A673 (cell line): ENCODE results near the gene FSTL4. TPM values are rescaled to one million over a fixed set of nuclear protein-coding genes. Genes with fewer than 3 reads are reported as not detected.

Experiments used
- BruUV-seq: library from RNA; stranded (reverse); fragments of 400-500 nt; replicated peaks from 2 replicates; lab custom pipeline; 2021; lab: Mats Ljungman, UMichigan
- CTCF ChIA-PET: fragments of 300-600 bp; sonication (Branson Sonifier 250); formaldehyde crosslinking; loops from one replicate; lab custom pipeline; 2022; ENCODE audit warnings: antibody characterized with exemption; lab: Charles Lee
- POLR2A ChIA-PET: fragments of 300-600 bp; sonication (Branson Sonifier 250); formaldehyde crosslinking; loops from one replicate; lab custom pipeline; 2022; ENCODE audit warnings: antibody characterized with exemption; ENCODE audit not compliant: low non-redundant PET; lab: Charles Lee
- DNase-seq: peaks from one replicate; pipeline ENCODE4 v3.0.0-alpha.2; 2015; ENCODE audit warnings: low spot score
- H3K27ac ChIP-seq: fragments of 200-600 bp; sonication (generic); 2 replicates; pipeline ENCODE4 v1.5.1; 2016; ENCODE audit warnings: mixed run types, low read depth, mild to moderate bottlenecking, mixed read lengths, antibody characterized with exemption, low read length; ENCODE audit not compliant: poor library complexity, severe bottlenecking
- H3K27me3 ChIP-seq: fragments of 200-600 bp; sonication (generic); replicated peaks from 2 replicates; pipeline ENCODE4 v1.6.1; 2017; ENCODE audit warnings: mixed run types, low read depth, mild to moderate bottlenecking, mixed read lengths, antibody characterized with exemption, low read length; ENCODE audit not compliant: insufficient read depth, poor library complexity
- H3K36me3 ChIP-seq: fragments of 200-600 bp; sonication (generic); 2 replicates; pipeline ENCODE4 v1.6.1; 2016; ENCODE audit warnings: mixed run types, mild to moderate bottlenecking, mixed read lengths, antibody characterized with exemption, low read length; ENCODE audit not compliant: insufficient read depth, poor library complexity, severe bottlenecking
- H3K4me1 ChIP-seq: fragments of 200-600 bp; sonication (generic); 2 replicates; pipeline ENCODE4 v1.6.1; 2017; ENCODE audit warnings: mixed run types, mild to moderate bottlenecking, mixed read lengths, antibody characterized with exemption, low read length; ENCODE audit not compliant: insufficient read depth, poor library complexity, severe bottlenecking
- H3K4me3 ChIP-seq: fragments of 200-600 bp; sonication (generic); 2 replicates; pipeline ENCODE4 v1.5.1; 2016; ENCODE audit warnings: low read depth, mixed run types, mild to moderate bottlenecking, mixed read lengths, low read length; ENCODE audit not compliant: poor library complexity, severe bottlenecking
- H3K9me3 ChIP-seq: fragments of 200-600 bp; sonication (generic); 2 replicates; pipeline ENCODE4 v1.6.1; 2016; ENCODE audit warnings: mixed run types, low read depth, mild to moderate bottlenecking, mixed read lengths, antibody characterized with exemption, low read length; ENCODE audit not compliant: poor library complexity, severe bottlenecking
- CTCF ChIP-seq: fragments of 300-800, 200-600 bp; sonication (generic); conservative IDR thresholded peaks from 2 replicates; pipeline ENCODE4 v1.5.1; 2017; ENCODE audit warnings: low read depth, mild to moderate bottlenecking, antibody characterized with exemption, low read length, moderate library complexity, mixed read lengths
- EZH2 ChIP-seq: fragments of 200-600 bp; sonication (generic); IDR thresholded peaks from 2 replicates; pipeline ENCODE4 v1.6.1; 2017; ENCODE audit warnings: borderline replicate concordance, low read depth, mild to moderate bottlenecking, mixed read lengths, antibody characterized with exemption, low read length; ENCODE audit not compliant: poor library complexity, severe bottlenecking
- intact Hi-C: fragments of 100-400 bp; cut with micrococcal nuclease; formaldehyde crosslinking; loops from one replicate; pipeline ENCODE4 v1.10.0; 2022; ENCODE audit not compliant: unreplicated experiment
- total RNA-seq: library from RNA; stranded (reverse); gene quantifications from 2 replicates; pipeline ENCODE4 v1.2.3, GENCODE V29; 2021

FSTL4 gene
- total RNA-seq, 1 experiment from 2014 or later: 0.86 TPM

DNA sequence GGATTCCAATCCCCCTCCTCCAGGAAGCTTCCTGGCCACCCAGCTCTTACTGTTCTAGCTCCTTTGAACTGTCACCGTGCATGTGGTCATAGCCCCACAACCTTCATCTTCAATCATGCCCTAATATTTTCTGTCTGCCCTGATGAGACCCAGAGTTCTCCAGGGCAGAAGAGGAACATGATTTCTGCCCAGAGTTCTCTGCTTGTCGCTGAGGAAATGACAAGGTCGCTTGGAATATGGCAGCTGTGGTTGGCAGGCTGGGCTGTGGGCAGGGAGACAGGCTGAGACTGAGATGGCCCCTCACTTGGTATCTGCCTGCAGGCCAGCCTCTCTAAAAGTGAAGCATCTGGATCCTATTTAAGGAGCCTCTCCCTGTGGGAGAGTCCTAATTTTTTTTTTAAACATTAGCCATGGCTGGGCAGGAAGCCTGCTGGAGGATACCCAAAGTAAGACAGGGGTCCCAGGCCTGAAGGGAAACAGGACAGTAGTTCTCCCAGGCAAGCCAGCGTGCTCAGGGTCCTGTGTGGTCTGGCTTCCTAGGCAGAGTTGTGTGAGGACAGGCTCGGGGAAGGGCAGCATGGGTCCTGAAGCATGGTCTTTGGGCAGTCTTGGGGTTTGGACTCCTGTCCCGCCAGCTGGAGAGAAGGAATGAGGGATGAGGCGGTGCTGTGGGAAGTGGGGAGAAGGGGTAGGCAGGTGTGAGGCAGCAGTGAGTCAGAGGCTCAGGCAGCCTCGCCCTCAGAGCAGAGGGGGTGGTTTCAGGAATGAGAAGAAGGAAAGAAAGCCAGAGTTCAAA is 242.1 kb downstream of the FSTL4 start:
- BruUV-seq: no TSS peak
- Histone ChIP-seq H3K4me1 (no peaks in the 10 kb centered on the region), H3K27me3 (no peaks in the 10 kb centered on the region), H3K27ac (no peak overlapping the region), H3K4me3 (no peak overlapping the region), H3K36me3 (no peaks in the 10 kb centered on the region), H3K9me3 (no peaks in the 10 kb centered on the region)
- POLR2A ChIA-PET: no interaction called here
- intact Hi-C loops: no loop called here
- CTCF ChIA-PET: no interaction called here
- no peak for DNase-seq
- TF ChIP-seq CTCF (no peak), EZH2 (no peak)

DNA sequence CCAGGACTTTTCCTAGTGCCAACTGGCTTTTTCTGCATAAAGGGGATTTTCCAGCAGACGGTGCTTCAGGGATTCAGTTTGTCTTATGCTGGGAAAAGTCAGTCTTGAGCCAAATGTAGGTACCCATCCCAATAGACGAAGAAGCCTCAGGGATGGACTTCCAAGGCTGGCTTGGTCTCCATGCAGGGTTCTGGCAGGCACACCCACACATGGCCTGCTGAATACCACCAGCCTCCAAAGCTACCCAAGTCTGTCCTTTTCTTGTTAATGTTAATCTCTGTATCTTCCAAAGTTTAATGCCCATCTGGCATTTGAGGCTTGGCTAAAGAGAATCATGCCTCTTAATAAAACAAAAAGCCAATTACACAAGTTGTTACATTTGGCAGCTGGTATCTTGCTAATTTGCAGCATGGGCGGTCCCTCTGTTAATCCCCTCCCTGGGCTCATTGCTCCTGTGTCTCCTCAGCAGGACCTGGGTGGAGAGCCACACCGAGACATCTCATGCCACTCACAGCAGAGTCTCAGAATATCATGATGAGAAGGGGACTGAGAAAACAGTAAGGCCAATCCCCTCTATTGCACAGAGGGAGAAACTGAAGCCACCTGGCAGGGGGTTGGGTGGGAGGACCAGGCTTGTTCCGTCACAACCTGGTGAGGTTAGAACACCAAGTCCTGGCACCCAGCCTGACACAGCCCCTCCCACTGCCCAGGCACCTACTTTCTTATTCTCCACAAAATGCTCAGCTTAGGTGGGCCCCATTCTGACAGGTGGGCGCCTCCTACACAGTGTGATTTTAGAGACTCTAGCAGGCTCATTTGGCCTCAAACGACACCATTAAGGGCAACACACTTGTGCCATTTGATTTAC is 243.2 kb downstream of the FSTL4 start:
- BruUV-seq: no TSS peak
- Histone ChIP-seq H3K36me3 (no peaks in the 10 kb centered on the region), H3K4me1 (no peaks in the 10 kb centered on the region), H3K9me3 (no peaks in the 10 kb centered on the region), H3K4me3 (no peak overlapping the region), H3K27me3 (no peaks in the 10 kb centered on the region), H3K27ac (no peak overlapping the region)
- intact Hi-C loops: no loop called here
- no peak for TF ChIP-seq CTCF
- no peak for TF ChIP-seq EZH2
- ChIA-PET POLR2A (no interaction called here), CTCF (no interaction called here)
- DNase-seq: no peak

GRCh38 chr5:133367984-133368383 is 244.4 kb downstream of the FSTL4 start:
- no peak overlapping the region for H3K27ac ChIP-seq
- POLR2A ChIA-PET: no interaction called here
- H3K36me3 ChIP-seq: no peaks in the 10 kb centered on the region
- DNase-seq: no peak
- H3K27me3 ChIP-seq: no peaks in the 10 kb centered on the region
- no peaks in the 10 kb centered on the region for H3K9me3 ChIP-seq
- H3K4me3 ChIP-seq: no peak overlapping the region
- intact Hi-C loops: no loop called here
- H3K4me1 ChIP-seq: no peaks in the 10 kb centered on the region
- no TSS peak for BruUV-seq
- CTCF ChIA-PET: no interaction called here
- TF ChIP-seq EZH2 (no peak), CTCF (no peak)
